Kidney epithelial cell (primary cell): Measurements from ENCODE around the gene GPATCH4. TPM values are rescaled to one million over a fixed set of nuclear protein-coding genes. Genes with fewer than 3 reads are reported as not detected.

ENCODE experiments used
- DNase-seq: peaks from one replicate; pipeline ENCODE4 v3.0.0-alpha.2; 2010; ENCODE audit warnings: low read depth
- H3K27me3 ChIP-seq: 2 replicates; pipeline ENCODE4 v1.6.0; 2011; ENCODE audit warnings: low read length; ENCODE audit not compliant: control insufficient read depth, insufficient read depth
- H3K36me3 ChIP-seq: 2 replicates; pipeline ENCODE4 v1.5.1; 2011; ENCODE audit warnings: low read length; ENCODE audit not compliant: control insufficient read depth, insufficient read depth
- H3K4me3 ChIP-seq: 2 replicates; pipeline ENCODE4 v1.5.1; 2011; ENCODE audit warnings: low read depth, mild to moderate bottlenecking, control low read depth, low read length
- CTCF ChIP-seq: IDR thresholded peaks from 2 replicates; pipeline ENCODE4 v1.5.1; 2011; ENCODE audit warnings: mild to moderate bottlenecking, moderate library complexity, low read length, control low read depth, inconsistent platforms; ENCODE audit not compliant: insufficient read depth, poor library complexity, severe bottlenecking
- total RNA-seq: library from RNA; depleted of rRNA; stranded (reverse); fragments of >200 nt; gene quantifications from 2 replicates; pipeline ENCODE4 v1.2.3, GENCODE V29; 2015

GPATCH4 gene
- total RNA-seq, 1 donor from 2014 or later: 21.8 TPM

GRCh38 chr1:156645056-156645455 is 43.8 kb upstream of the GPATCH4 start:
- DNase-seq: no peak
- H3K36me3 ChIP-seq: no peaks in the 10 kb centered on the region
- TF ChIP-seq CTCF: no peak
- H3K27me3 ChIP-seq: peaks cover 89% of the 10 kb centered on the region
- no peak overlapping the region for H3K4me3 ChIP-seq

GRCh38 chr1:156644640-156645039 is 43.4 kb upstream of the GPATCH4 start:
- Histone ChIP-seq H3K36me3 (no peaks in the 10 kb centered on the region), H3K4me3 (no peak overlapping the region), H3K27me3 (peaks cover 90% of the 10 kb centered on the region)
- no peak for DNase-seq
- no peak for TF ChIP-seq CTCF

GRCh38 chr1:156644146-156644545 is 42.9 kb upstream of the GPATCH4 start:
- Histone ChIP-seq H3K27me3 (peaks cover 90% of the 10 kb centered on the region), H3K4me3 (no peak overlapping the region), H3K36me3 (no peaks in the 10 kb centered on the region)
- no peak for DNase-seq
- no peak for TF ChIP-seq CTCF

- no peak for DNase-seq
- TF ChIP-seq CTCF: no peak
- no peak overlapping the region for H3K4me3 ChIP-seq
- H3K27me3 ChIP-seq: peaks cover 91% of the 10 kb centered on the region
- no peaks in the 10 kb centered on the region for H3K36me3 ChIP-seq
Measured at GRCh38 chr1:156643778-156644092, 42.5 kb upstream of the GPATCH4 start.

GRCh38 chr1:156643049-156643777 is 41.9 kb upstream of the GPATCH4 start:
- TF ChIP-seq CTCF: no peak
- H3K36me3 ChIP-seq: no peaks in the 10 kb centered on the region
- no peak overlapping the region for H3K4me3 ChIP-seq
- DNase-seq: no peak
- H3K27me3 ChIP-seq: peaks cover 91% of the 10 kb centered on the region
